HG03196 (cell line): ENCODE data around the gene BBS4.

ENCODE experiments used
- ATAC-seq: cut with Tn5 transposase; IDR thresholded peaks from one replicate; pipeline ENCODE4 v1.9.1; 2021; ENCODE audit not compliant: unreplicated experiment

The BBS4 gene

GRCh38 chr15:72758182-72758581 lies 72.2 kb downstream of the BBS4 start:
- no peak for ATAC-seq

GRCh38 chr15:72760590-72761260 lies 74.7 kb downstream of the BBS4 start:
- ATAC-seq: no peak

- no peak for ATAC-seq
Measured at GRCh38 chr15:72764656-72765055, 78.6 kb downstream of the BBS4 start.

- ATAC-seq: no peak
Measured at GRCh38 chr15:72766025-72766424, 80.0 kb downstream of the BBS4 start.

- no peak for ATAC-seq
Measured at GRCh38 chr15:72766780-72767179, 80.8 kb downstream of the BBS4 start.

GRCh38 chr15:72770673-72771328 lies 84.8 kb downstream of the BBS4 start:
- ATAC-seq: no peak

- no peak for ATAC-seq
Measured at GRCh38 chr15:72771329-72771725, 85.3 kb downstream of the BBS4 start.

- ATAC-seq: no peak
Measured at GRCh38 chr15:72774696-72775383, 88.8 kb downstream of the BBS4 start.

GRCh38 chr15:72778796-72779195 lies 92.8 kb downstream of the BBS4 start:
- no peak for ATAC-seq

GRCh38 chr15:72781631-72782030 lies 95.6 kb downstream of the BBS4 start:
- no peak for ATAC-seq

GRCh38 chr15:72782274-72783003 lies 96.4 kb downstream of the BBS4 start:
- ATAC-seq: no peak

- ATAC-seq: peak; percentile 10
Measured at GRCh38 chr15:72783004-72783639, 97.1 kb downstream of the BBS4 start.

- ATAC-seq: peak; percentile 69
Measured at GRCh38 chr15:72783640-72784455, 97.8 kb downstream of the BBS4 start, which contains the start of gene ADPGK. Gene ADPGK (minus strand): TSS chr15:72783758. CDS start chr15:72783691, 67 bp downstream.

- no peak for ATAC-seq
Measured at GRCh38 chr15:72784456-72784876, 98.5 kb downstream of the BBS4 start.

GRCh38 chr15:72785432-72785831 lies 99.4 kb downstream of the BBS4 start:
- no peak for ATAC-seq

- ATAC-seq: no peak
Measured at GRCh38 chr15:72785841-72786240, 99.8 kb downstream of the BBS4 start.

- ATAC-seq: no peak
Measured at GRCh38 chr15:72786242-72786641, 100.2 kb downstream of the BBS4 start.

- ATAC-seq: no peak
Measured at GRCh38 chr15:72786676-72787345, 100.8 kb downstream of the BBS4 start.

GRCh38 chr15:72787526-72787925 lies 101.5 kb downstream of the BBS4 start:
- no peak for ATAC-seq
